H1 (cell line): ENCODE results near the gene GDPD4. TPM values are rescaled to one million over a fixed set of nuclear protein-coding genes. Genes with fewer than 3 reads are reported as not detected.

ENCODE experiments used
- BRCA1 ChIP-seq: IDR thresholded peaks from 2 replicates; pipeline ENCODE4 v1.6.1; 2012; ENCODE audit warnings: low read depth, low read length, improper control_type of control experiment
- CBX5 ChIP-seq: fragments of 300-800, 300-1000 bp; sonication (generic); IDR thresholded peaks from 2 replicates; pipeline ENCODE4 v1.7.1; 2016; ENCODE audit warnings: antibody characterized with exemption, low read length, low read depth
- CBX8 ChIP-seq: fragments of 300-800, 300-1000 bp; sonication (generic); IDR thresholded peaks from 2 replicates; pipeline ENCODE4 v1.7.1; 2016; ENCODE audit warnings: low read depth, low read length, borderline replicate concordance
- GTF2F1 ChIP-seq: IDR thresholded peaks from 2 replicates; pipeline ENCODE4 v1.6.1; 2012; ENCODE audit warnings: low read depth, low read length, improper control_type of control experiment, borderline replicate concordance
- HDAC6 ChIP-seq: IDR thresholded peaks from one replicate; pipeline ENCODE4 v1.7.1; 2012; ENCODE audit warnings: low read depth, mild to moderate bottlenecking, inconsistent platforms, low read length, moderate library complexity
- JUN ChIP-seq: IDR thresholded peaks from 2 replicates; pipeline ENCODE4 v1.6.1; 2011; ENCODE audit warnings: low read depth, mild to moderate bottlenecking, improper control_type of control experiment, low read length
- POU5F1 ChIP-seq: IDR thresholded peaks from 2 replicates; pipeline ENCODE4 v1.6.1; 2011; ENCODE audit warnings: low read depth, mild to moderate bottlenecking, low read length, moderate library complexity
- SAP30 ChIP-seq: fragments of 300-600 bp; sonication (generic); IDR thresholded peaks from 2 replicates; pipeline ENCODE4 v1.7.1; 2012; ENCODE audit warnings: low read length, moderate library complexity, mild to moderate bottlenecking, inconsistent platforms; ENCODE audit not compliant: insufficient read depth, insufficient replicate concordance
- SRF ChIP-seq: IDR thresholded peaks from 2 replicates; pipeline ENCODE4 v1.6.1; 2011; ENCODE audit warnings: mild to moderate bottlenecking, low read depth, low read length, moderate library complexity
- polyA plus RNA-seq, 7 experiments: library from polyadenylated mRNA; depleted of rRNA in 3 of 7; stranded (reverse) in 5 of 7; unstranded in 2 of 7; fragments of >200 nt in 5 of 7; fragments of 200-250 nt in 2 of 7; gene quantifications; 1 replicate in 5 of 7; 2 replicates in 1 of 7; 4 replicates in 1 of 7; pipeline versions ENCODE4 v1.2.1 to v1.2.3, GENCODE V29; 2011 to 2013; ENCODE audit warnings: missing spikeins in 2 of 7, mixed read lengths in 2 of 7
- total RNA-seq: library from RNA; stranded (reverse); fragmentation: NEBNext Ultra II Directional; extraction: Animal tissue kit (Norgen Biotek cat#: 25700); gene quantifications from 2 replicates; pipeline ENCODE4 v1.2.1, GENCODE V29; 2021

GDPD4 gene
- total and polyA plus RNA-seq, 2 of the 8 experiments (the other 6 are each of a cell fraction or from before 2014, with no cell fraction given), result not detected

- TF ChIP-seq CBX8 (no peak), GTF2F1 (no peak), BRCA1 (no peak), CBX5 (no peak), POU5F1 (no peak), JUN (no peak), SRF (no peak), HDAC6 (no peak), SAP30 (no peak)
Measured at GRCh38 chr11:77171885-77172665, 129.4 kb downstream of the GDPD4 start (continued).
